Sigmoid colon (tissue), 7 donors: ENCODE measurements around the gene PLCL1. TPM values are rescaled to one million over a fixed set of nuclear protein-coding genes. Genes with fewer than 3 reads are reported as not detected.

Experiments used
- DNase-seq: peaks from one replicate; pipeline ENCODE4 v3.0.0-alpha.2; 2019
- H3K27ac ChIP-seq, 4 donors: fragments of 200-600 bp; sonication (generic); one replicate each; pipeline ENCODE4 v1.5.1; 2016 to 2019; ENCODE audit warnings: mild to moderate bottlenecking in 1 of 4
- H3K27me3 ChIP-seq, 3 donors: fragments of 200-600 bp; sonication (generic); one replicate each; pipeline ENCODE4 v1.5.1; 2019; ENCODE audit warnings: mild to moderate bottlenecking in 1 of 3
- H3K36me3 ChIP-seq, 4 donors: fragments of 200-600 bp; sonication (generic); one replicate each; pipeline ENCODE4 v1.5.1; 2016 to 2019
- H3K4me1 ChIP-seq, 4 donors: fragments of 200-600 bp; sonication (generic); one replicate each; pipeline ENCODE4 v1.5.1; 2017 to 2019
- H3K4me3 ChIP-seq, 4 donors: fragments of 200-600 bp; sonication (generic); one replicate each; pipeline ENCODE4 v1.5.1; 2017 to 2019; ENCODE audit warnings: mild to moderate bottlenecking in 2 of 4, moderate library complexity in 1 of 4
- H3K9me3 ChIP-seq, 4 donors: fragments of 200-600 bp in 3 of 4; sonication (generic) in 3 of 4; one replicate each; pipeline versions ENCODE4 v1.5.1 to v1.6.1; 2013 to 2019
- CTCF ChIP-seq, 4 experiments: fragments of 450-650 bp in 3 of 4; fragments of 200-600 bp in 1 of 4; IDR thresholded peaks; one replicate each; pipeline ENCODE4 v1.5.1; 2016 to 2019; ENCODE audit warnings: antibody characterized with exemption in 4 of 4, mild to moderate bottlenecking in 3 of 4, moderate library complexity in 2 of 4
- EP300 ChIP-seq, 4 donors: sonication (generic); formaldehyde crosslinking; IDR thresholded peaks; one replicate each; pipeline ENCODE4 v1.6.1; 2017; ENCODE audit warnings: antibody characterized with exemption in 4 of 4
- POLR2A ChIP-seq, 2 donors: fragments of 450-650 bp; IDR thresholded peaks; one replicate each; pipeline ENCODE4 v1.6.1; 2016; ENCODE audit warnings: antibody characterized with exemption in 2 of 2, mild to moderate bottlenecking in 2 of 2, moderate library complexity in 2 of 2
- POLR2AphosphoS5 ChIP-seq, 4 donors: sonication (generic); formaldehyde crosslinking; IDR thresholded peaks; one replicate each; pipeline ENCODE4 v1.6.1; 2017; ENCODE audit warnings: antibody characterized with exemption in 4 of 4
- WGBS, 2 donors: extraction: QIAGEN DNeasy Blood & Tissue Kit; methylation state at CpG; one replicate each; pipeline ENCODE4 v1.1.7; 2013; 5-methylcytosine and 5-hydroxymethylcytosine counted together
- intact Hi-C: fragments of 100-400 bp; cut with DNase I; formaldehyde crosslinking; loops from one replicate; pipeline ENCODE4 v1.15.1; 2023
- polyA plus RNA-seq, 3 donors: library from polyadenylated mRNA; stranded (reverse); fragments of 200-250 nt; gene quantifications; one replicate each; pipeline ENCODE4 v1.2.3, GENCODE V29; 2013
- total RNA-seq, 4 donors: library from RNA; depleted of rRNA; stranded (reverse); fragments of >200 nt; gene quantifications; one replicate each; pipeline ENCODE4 v1.1.0, GENCODE V29; 2016
- donor health status: healthy with polysubstance abuse.
- donor health status: Bipolar disorder and iron deficiency.
- donor health status: healthy.

Gene PLCL1
- total and polyA plus RNA-seq, 7 donors = 0.69 to 20.0 (median 13.6) TPM

GRCh38 chr2:197894751-197895274, 90.4 kb downstream of the PLCL1 start:
- no peak overlapping the region for H3K4me3 ChIP-seq
- H3K36me3 ChIP-seq = no peaks in the 10 kb centered on the region
- H3K9me3 ChIP-seq = no peaks in the 10 kb centered on the region
- H3K4me1 ChIP-seq = peaks cover 0 to 23% (median 20%) of the 10 kb centered on the region in 4 donors
- no peak for DNase-seq
- H3K27me3 ChIP-seq = no peaks in the 10 kb centered on the region
- intact Hi-C loops = no loop called here
- H3K27ac ChIP-seq = no peak overlapping the region
- 61 to 65% methylated on average over 2 of the region's 2 CpGs for WGBS, 2 donors
- no peak for TF ChIP-seq POLR2A (IDR thresholded peaks at IDR 0.05)
- TF ChIP-seq EP300 (IDR thresholded peaks at IDR 0.05) = no peak
- no peak for TF ChIP-seq POLR2AphosphoS5 (IDR thresholded peaks at IDR 0.05)
- no peak for TF ChIP-seq CTCF (IDR thresholded peaks at IDR 0.05)

- WGBS, 2 donors = 89 to 93% methylated on average over 4 of the region's 4 CpGs
- no peaks in the 10 kb centered on the region for H3K9me3 ChIP-seq
- no peaks in the 10 kb centered on the region for H3K36me3 ChIP-seq
- TF ChIP-seq POLR2AphosphoS5 (IDR thresholded peaks at IDR 0.05) (no peak), CTCF (IDR thresholded peaks at IDR 0.05) (no peak), EP300 (IDR thresholded peaks at IDR 0.05) (no peak), POLR2A (IDR thresholded peaks at IDR 0.05) (no peak)
- no peak for DNase-seq
- intact Hi-C loops = no loop called here
- no peaks in the 10 kb centered on the region for H3K27me3 ChIP-seq
- H3K27ac ChIP-seq = no peak overlapping the region
- H3K4me1 ChIP-seq = peaks cover 0 to 9% (median 2%) of the 10 kb centered on the region in 4 donors
- no peak overlapping the region for H3K4me3 ChIP-seq
Observed at GRCh38 chr2:197897960-197898678, 93.7 kb downstream of the PLCL1 start.

DNA sequence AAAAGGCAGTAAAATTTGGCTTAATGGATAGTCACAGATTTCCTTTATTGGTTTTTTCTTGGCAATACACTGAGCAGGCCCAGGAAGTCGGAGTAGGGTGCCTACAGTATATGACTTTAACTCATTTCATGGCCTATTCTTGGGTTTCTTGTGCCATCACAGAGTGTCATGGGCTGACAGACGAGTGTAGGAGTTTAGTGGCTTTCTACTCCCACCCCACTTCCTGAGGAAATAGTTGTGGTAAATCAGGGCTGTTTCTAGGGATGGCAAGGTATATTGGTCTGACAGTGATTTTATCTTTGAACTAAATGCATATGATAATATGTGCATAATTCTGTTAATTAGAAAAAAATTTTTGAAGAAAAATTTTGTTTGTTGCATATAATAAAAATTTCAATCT, 100.1 kb downstream of the PLCL1 start:
- TF ChIP-seq POLR2AphosphoS5 (IDR thresholded peaks at IDR 0.05) (no peak), EP300 (IDR thresholded peaks at IDR 0.05) (no peak), CTCF (IDR thresholded peaks at IDR 0.05) (no peak), POLR2A (IDR thresholded peaks at IDR 0.05) (no peak)
- DNase-seq = no peak
- Histone ChIP-seq H3K27me3 (no peaks in the 10 kb centered on the region), H3K27ac (no peak overlapping the region), H3K4me3 (no peak overlapping the region), H3K9me3 (no peaks in the 10 kb centered on the region), H3K36me3 (no peaks in the 10 kb centered on the region), H3K4me1 (peaks cover 0 to 18% (median 10%) of the 10 kb centered on the region in 4 donors)
- intact Hi-C loops = no loop called here
- WGBS, 2 donors = 52 to 76% methylated on average over 2 of the region's 2 CpGs

GRCh38 chr2:197908156-197908555, 103.8 kb downstream of the PLCL1 start:
- Histone ChIP-seq H3K27me3 (no peaks in the 10 kb centered on the region), H3K9me3 (no peaks in the 10 kb centered on the region), H3K27ac (no peak overlapping the region), H3K36me3 (no peaks in the 10 kb centered on the region), H3K4me1 (peaks cover 0 to 22% (median 15%) of the 10 kb centered on the region in 4 donors), H3K4me3 (no peak overlapping the region)
- intact Hi-C loops = no loop called here
- TF ChIP-seq EP300 (IDR thresholded peaks at IDR 0.05) = no peak
- TF ChIP-seq POLR2A (IDR thresholded peaks at IDR 0.05) = no peak
- TF ChIP-seq POLR2AphosphoS5 (IDR thresholded peaks at IDR 0.05) = no peak
- no peak for TF ChIP-seq CTCF (IDR thresholded peaks at IDR 0.05)
- no peak for DNase-seq
- WGBS, 2 donors = 86% methylated on average over 3 of the region's 3 CpGs
